Loucy (cell line): Measurements from ENCODE around the gene FAM83D.

Source experiments
- H2AFZ ChIP-seq: fragments of 200-600 bp; sonication (generic); 2 replicates; pipeline ENCODE4 v1.6.0; 2016; ENCODE audit warnings: antibody characterized with exemption, mild to moderate bottlenecking, low read length, moderate library complexity
- H3F3A ChIP-seq: fragments of 200-600 bp; 2 replicates; pipeline ENCODE4 v1.6.0; 2016; ENCODE audit warnings: antibody characterized with exemption, low read depth, mild to moderate bottlenecking
- H3K27me3 ChIP-seq: fragments of 200-600 bp; sonication (generic); 2 replicates; pipeline ENCODE4 v1.6.1; 2014; ENCODE audit warnings: low read length, mild to moderate bottlenecking; ENCODE audit not compliant: insufficient read depth, poor library complexity, severe bottlenecking
- H3K36me3 ChIP-seq: fragments of 200-600 bp; sonication (generic); 2 replicates; pipeline ENCODE4 v1.6.1; 2016; ENCODE audit warnings: low read length; ENCODE audit not compliant: insufficient read depth
- H3K4me1 ChIP-seq: fragments of 200-600 bp; sonication (generic); 2 replicates; pipeline ENCODE4 v1.5.1; 2014; ENCODE audit warnings: low read length, mild to moderate bottlenecking; ENCODE audit not compliant: insufficient read depth, poor library complexity, severe bottlenecking
- H3K4me2 ChIP-seq: fragments of 200-600 bp; sonication (generic); 2 replicates; pipeline ENCODE4 v1.6.0; 2014; ENCODE audit warnings: antibody characterized with exemption, low read length, low read depth, mild to moderate bottlenecking; ENCODE audit not compliant: poor library complexity, severe bottlenecking
- H3K4me3 ChIP-seq: fragments of 200-600 bp; sonication (generic); 2 replicates; pipeline ENCODE4 v1.5.1; 2014; ENCODE audit warnings: low read length, mild to moderate bottlenecking, mixed read lengths; ENCODE audit not compliant: poor library complexity, severe bottlenecking
- H3K79me2 ChIP-seq: fragments of 200-600 bp; sonication (generic); 2 replicates; pipeline ENCODE4 v1.6.1; 2014; ENCODE audit warnings: low read length; ENCODE audit not compliant: insufficient read depth
- H3K9ac ChIP-seq: fragments of 200-600 bp; sonication (generic); 2 replicates; pipeline ENCODE4 v1.6.0; 2014; ENCODE audit warnings: mild to moderate bottlenecking, low read depth, low read length, moderate library complexity; ENCODE audit not compliant: poor library complexity, severe bottlenecking
- H3K9me2 ChIP-seq: fragments of 200-600 bp; sonication (generic); replicated peaks from 2 replicates; pipeline ENCODE4 v1.6.1; 2016; ENCODE audit warnings: low read depth, low read length, mixed read lengths
- H3K9me3 ChIP-seq: fragments of 200-600 bp; sonication (generic); 2 replicates; pipeline ENCODE4 v1.6.1; 2014; ENCODE audit warnings: mild to moderate bottlenecking, antibody characterized with exemption, low read length, low read depth; ENCODE audit not compliant: insufficient read depth
- H4K20me1 ChIP-seq: fragments of 200-600 bp; sonication (generic); 2 replicates; pipeline ENCODE4 v1.6.0; 2014; ENCODE audit warnings: antibody characterized with exemption, low read length, mild to moderate bottlenecking; ENCODE audit not compliant: insufficient read depth, poor library complexity, severe bottlenecking
- CTCF ChIP-seq: fragments of 200-600 bp; sonication (generic); conservative IDR thresholded peaks from 2 replicates; pipeline ENCODE4 v1.5.1; 2014; ENCODE audit warnings: mild to moderate bottlenecking, antibody characterized with exemption, low read length
- EZH2phosphoT487 ChIP-seq: fragments of 200-600 bp; IDR thresholded peaks from 2 replicates; pipeline ENCODE4 v1.6.1; 2018; ENCODE audit warnings: antibody characterized with exemption, mild to moderate bottlenecking, moderate library complexity, borderline replicate concordance

FAM83D gene

DNA sequence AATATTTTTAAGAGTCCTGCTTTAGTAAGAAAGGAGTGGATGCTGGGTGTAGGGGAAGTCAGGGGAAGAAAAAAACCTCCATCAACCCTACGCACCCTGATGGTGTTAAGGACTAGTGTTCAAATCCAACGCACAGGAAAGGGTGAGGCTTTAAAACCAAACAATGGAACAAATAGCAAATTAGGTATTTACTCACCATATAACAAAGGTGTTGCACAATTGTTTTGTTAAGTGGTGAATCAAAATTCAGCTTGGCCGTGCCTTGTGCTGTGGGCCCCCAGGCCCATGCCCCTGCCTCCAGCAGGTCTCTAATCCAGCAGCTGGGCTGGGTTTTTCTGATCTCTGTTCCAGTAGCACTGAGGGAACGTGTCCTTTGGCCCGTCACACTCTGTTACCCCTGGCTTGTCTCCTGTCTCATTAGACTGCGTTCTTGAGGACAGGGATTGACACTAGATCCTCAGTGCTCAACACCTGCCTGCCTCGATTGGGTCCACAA is 11.8 kb downstream of the FAM83D start:
- Histone ChIP-seq H3K4me1 (peaks cover 43% of the 10 kb centered on the region), H2AFZ (no peak overlapping the region), H3K9ac (peak overlapping the region; percentile 2), H3K79me2 (peaks cover 100% of the 10 kb centered on the region), H3K9me3 (no peaks in the 10 kb centered on the region), H4K20me1 (peaks cover 56% of the 10 kb centered on the region), H3K4me2 (no peak overlapping the region), H3K9me2 (no peaks in the 10 kb centered on the region), H3K27me3 (no peaks in the 10 kb centered on the region), H3F3A (no peaks in the 10 kb centered on the region), H3K4me3 (no peak overlapping the region), H3K36me3 (peaks cover 67% of the 10 kb centered on the region)
- TF ChIP-seq EZH2phosphoT487 (no peak), CTCF (no peak)

DNA sequence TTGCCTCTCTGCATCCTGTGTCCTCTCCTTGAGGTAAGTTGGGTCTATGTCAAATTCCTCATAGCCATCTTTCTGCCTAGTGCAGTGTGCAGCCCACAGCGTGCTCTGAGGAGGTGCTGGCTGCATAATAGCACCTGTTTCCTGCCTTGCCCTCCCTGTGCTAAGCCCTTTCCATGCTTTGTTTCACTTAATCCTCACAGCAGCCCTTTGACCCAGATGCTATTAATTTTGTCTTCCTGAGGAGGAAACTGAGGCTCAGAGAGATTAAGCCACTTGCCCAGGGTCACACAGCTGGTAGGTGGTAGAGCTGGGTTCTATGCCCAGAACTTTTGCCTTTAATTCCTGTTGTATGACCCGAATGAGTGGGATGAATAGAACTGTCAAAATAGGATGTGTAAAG is 13.5 kb downstream of the FAM83D start:
- H4K20me1 ChIP-seq: peaks cover 47% of the 10 kb centered on the region
- H3K79me2 ChIP-seq: peaks cover 95% of the 10 kb centered on the region
- no peaks in the 10 kb centered on the region for H3F3A ChIP-seq
- H3K9me3 ChIP-seq: no peaks in the 10 kb centered on the region
- peaks cover 39% of the 10 kb centered on the region for H3K4me1 ChIP-seq
- no peak overlapping the region for H3K9ac ChIP-seq
- TF ChIP-seq EZH2phosphoT487 (no peak), CTCF (no peak)
- H3K4me2 ChIP-seq: no peak overlapping the region
- no peaks in the 10 kb centered on the region for H3K9me2 ChIP-seq
- peaks cover 81% of the 10 kb centered on the region for H3K36me3 ChIP-seq
- H2AFZ ChIP-seq: no peak overlapping the region
- no peak overlapping the region for H3K4me3 ChIP-seq
- no peaks in the 10 kb centered on the region for H3K27me3 ChIP-seq

GRCh38 chr20:38940644-38941043 is 14.4 kb downstream of the FAM83D start:
- no peaks in the 10 kb centered on the region for H3K27me3 ChIP-seq
- no peaks in the 10 kb centered on the region for H3F3A ChIP-seq
- no peak overlapping the region for H2AFZ ChIP-seq
- TF ChIP-seq CTCF (no peak), EZH2phosphoT487 (no peak)
- peaks cover 89% of the 10 kb centered on the region for H3K36me3 ChIP-seq
- no peaks in the 10 kb centered on the region for H3K9me2 ChIP-seq
- H3K9ac ChIP-seq: no peak overlapping the region
- no peaks in the 10 kb centered on the region for H3K9me3 ChIP-seq
- peaks cover 88% of the 10 kb centered on the region for H3K79me2 ChIP-seq
- H3K4me3 ChIP-seq: no peak overlapping the region
- peaks cover 32% of the 10 kb centered on the region for H3K4me1 ChIP-seq
- no peak overlapping the region for H3K4me2 ChIP-seq
- peaks cover 37% of the 10 kb centered on the region for H4K20me1 ChIP-seq
